Mesenteric fat pad (tissue), 1 donor: Measurements from ENCODE around the gene CDRT15. TPM values are rescaled to one million over a fixed set of nuclear protein-coding genes. Genes with fewer than 3 reads are reported as not detected.
"Not testable (repeated sequence)": the region's sequence is repeated elsewhere in the genome, so short reads cannot be mapped to it uniquely, and the experiment has no call there.

Experiments
- DNase-seq: peaks from one replicate; pipeline ENCODE4 v3.0.0-alpha.2; 2020; ENCODE audit warnings: low spot score
- total RNA-seq: library from RNA; stranded (reverse); fragmentation: NEBNext Ultra II Directional; extraction: Animal tissue kit (Norgen Biotek cat#: 25700); gene quantifications from one replicate; pipeline ENCODE4 v1.2.1, GENCODE V29; 2021
- donor health status: DM: yes; HTN: yes; CAD: no.

CDRT15 gene
- total RNA-seq, 1 donor from 2014 or later = not detected

GRCh38 chr17:14186443-14186842 lies 50.2 kb downstream of the CDRT15 start:
- DNase-seq = not testable (repeated sequence)

Other genes starting within 250 kb of the CDRT15 start
- gene COX10, start 167.4 kb downstream of the CDRT15 start, total RNA-seq = 15.7 TPM
- gene HS3ST3B1, start 64.2 kb upstream of the CDRT15 start, total RNA-seq = 3.6 TPM